Esophagus squamous epithelium (tissue), 4 donors: ENCODE data around the gene FOXP3.

ENCODE experiments used
- CTCF ChIP-seq, 6 experiments: fragments of 450-650 bp in 4 of 6; fragments of 200-600 bp in 2 of 6; sonication (generic) in 2 of 6; IDR thresholded peaks; one replicate each; pipeline ENCODE4 v1.5.1; 2016 to 2019; ENCODE audit warnings: antibody characterized with exemption in 6 of 6, mild to moderate bottlenecking in 4 of 6, moderate library complexity in 4 of 6
- POLR2A ChIP-seq, 4 donors: fragments of 450-650 bp; IDR thresholded peaks; one replicate each; pipeline ENCODE4 v1.6.1; 2017; ENCODE audit warnings: antibody characterized with exemption in 4 of 4, mild to moderate bottlenecking in 4 of 4, moderate library complexity in 3 of 4

- TF ChIP-seq CTCF (IDR thresholded peaks at IDR 0.05) (no peak), POLR2A (IDR thresholded peaks at IDR 0.05) (no peak)
These were observed 47.7 kb upstream of the FOXP3 start for GRCh38 chrX:49312176-49312575.
